ENCODE data around the gene ARSB. TPM values are rescaled to one million over a fixed set of nuclear protein-coding genes. Genes with fewer than 3 reads are reported as not detected.
"Not testable (repeated sequence)": the region's sequence is repeated elsewhere in the genome, so short reads cannot be mapped to it uniquely, and the experiment has no call there.

The ARSB gene
- total RNA-seq, 2 donors from 2014 or later = 5.0 to 8.2 TPM

DNA sequence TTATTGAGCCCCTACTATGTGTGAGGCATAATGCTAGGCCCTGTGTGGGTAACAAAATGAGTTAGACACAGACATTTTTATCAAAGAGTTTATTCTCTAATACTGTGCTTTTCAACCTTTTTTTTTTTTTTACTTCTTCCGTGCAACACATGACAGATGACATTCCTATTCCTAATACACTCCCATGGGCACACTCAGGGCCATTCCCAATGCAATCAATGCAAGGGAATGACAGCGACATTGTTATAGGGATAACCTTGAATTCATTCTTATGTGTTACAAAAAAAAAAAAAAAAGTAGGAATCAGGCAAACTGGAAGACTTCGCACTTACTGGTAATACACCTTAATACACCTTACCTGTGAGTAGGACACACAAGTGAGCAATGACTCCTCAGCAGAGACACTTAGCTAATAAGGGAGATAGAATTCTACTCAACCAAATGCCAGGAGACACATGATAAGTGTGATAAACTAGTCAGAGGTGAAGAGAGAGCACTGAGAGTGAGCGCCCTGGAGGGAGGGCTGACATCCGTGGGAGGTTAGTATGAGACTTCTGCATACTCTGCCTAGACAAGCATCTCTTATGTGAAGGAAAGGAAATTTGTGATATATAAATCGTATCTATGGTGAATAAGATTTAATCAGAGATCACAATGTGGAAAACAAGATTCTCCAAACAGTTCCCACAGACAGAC, 21.0 kb upstream of the ARSB start:
- no peaks in the 10 kb centered on the region for H3K9me3 Mint-ChIP-seq
- H3K36me3 Mint-ChIP-seq = no peaks in the 10 kb centered on the region
- no peak for ATAC-seq
- no peak overlapping the region for H3K27ac Mint-ChIP-seq
- no peak for DNase-seq (ENCODE audit: low spot score in 2 of 2)

DNA sequence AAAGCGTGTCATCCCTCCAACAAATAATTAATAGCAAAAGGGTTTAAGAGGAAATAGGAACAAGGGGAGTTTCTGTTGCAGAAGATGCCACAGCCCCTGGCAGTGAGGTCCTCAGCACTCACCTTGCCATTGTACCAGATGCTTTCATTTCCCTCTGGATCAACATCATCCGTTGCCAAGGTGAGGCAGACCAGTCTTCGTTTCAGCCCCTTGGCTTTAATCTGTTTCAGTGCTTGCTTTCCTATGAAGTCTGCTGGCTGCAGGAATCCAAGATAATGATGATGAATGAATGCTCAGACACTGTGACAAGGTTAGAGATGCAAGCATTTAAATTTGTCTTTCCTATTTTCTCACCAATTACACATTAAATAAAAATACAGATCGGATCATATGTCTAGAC, 20.0 kb upstream of the ARSB start:
- DNase-seq (ENCODE audit: low spot score in 2 of 2) = no peak
- H3K9me3 Mint-ChIP-seq = no peaks in the 10 kb centered on the region
- no peak overlapping the region for H3K27ac Mint-ChIP-seq
- ATAC-seq = no peak
- H3K36me3 Mint-ChIP-seq = no peaks in the 10 kb centered on the region

DNA sequence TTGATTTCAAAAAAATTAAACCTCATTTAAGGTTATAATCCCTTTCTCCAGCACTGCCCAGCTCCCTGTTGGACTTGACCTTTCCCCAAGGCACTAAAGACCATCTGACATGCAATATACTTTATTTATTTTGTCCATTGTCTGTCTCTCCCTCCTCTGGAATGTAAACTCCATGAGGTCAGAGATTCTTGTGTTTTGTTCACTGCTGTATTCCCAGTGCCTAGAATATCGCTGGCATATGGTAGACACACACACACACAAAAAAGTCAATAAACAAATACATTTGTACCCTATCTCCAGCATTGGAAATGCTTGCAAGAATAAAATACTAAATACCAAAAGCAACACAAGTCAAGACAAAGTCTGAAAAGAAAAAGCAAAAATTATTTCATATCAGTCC, 17.3 kb upstream of the ARSB start:
- Mint-ChIP-seq H3K36me3 (no peaks in the 10 kb centered on the region), H3K9me3 (no peaks in the 10 kb centered on the region), H3K27ac (no peak overlapping the region)
- ATAC-seq (no peak), DNase-seq (ENCODE audit: low spot score in 2 of 2) (no peak)

DNA sequence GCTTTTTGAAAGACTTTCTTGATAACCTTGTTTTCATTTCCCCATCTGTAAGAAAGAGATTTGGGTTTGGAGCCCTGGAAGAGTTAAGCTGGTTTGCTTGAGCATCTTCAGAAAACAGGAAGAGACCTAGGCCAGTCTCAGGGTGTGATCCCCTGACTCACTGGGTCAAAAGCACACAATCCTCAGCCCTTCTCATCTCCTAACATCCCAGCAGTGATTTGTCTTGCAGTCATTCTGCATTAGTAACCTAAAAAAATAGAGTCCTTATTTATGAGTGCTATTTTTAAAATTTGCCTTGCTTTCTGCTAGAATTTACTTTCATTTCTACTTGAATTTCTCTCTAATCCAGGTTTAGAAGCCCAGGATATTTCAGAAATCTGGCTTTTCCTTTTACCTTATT, 16.4 kb upstream of the ARSB start:
- no peak for DNase-seq (ENCODE audit: low spot score in 2 of 2)
- no peak for ATAC-seq
- no peaks in the 10 kb centered on the region for H3K36me3 Mint-ChIP-seq
- no peaks in the 10 kb centered on the region for H3K9me3 Mint-ChIP-seq
- no peak overlapping the region for H3K27ac Mint-ChIP-seq

GRCh38 chr5:78997090-78997489, 12.0 kb upstream of the ARSB start:
- Mint-ChIP-seq H3K9me3 (no peaks in the 10 kb centered on the region), H3K36me3 (no peaks in the 10 kb centered on the region)

DNA sequence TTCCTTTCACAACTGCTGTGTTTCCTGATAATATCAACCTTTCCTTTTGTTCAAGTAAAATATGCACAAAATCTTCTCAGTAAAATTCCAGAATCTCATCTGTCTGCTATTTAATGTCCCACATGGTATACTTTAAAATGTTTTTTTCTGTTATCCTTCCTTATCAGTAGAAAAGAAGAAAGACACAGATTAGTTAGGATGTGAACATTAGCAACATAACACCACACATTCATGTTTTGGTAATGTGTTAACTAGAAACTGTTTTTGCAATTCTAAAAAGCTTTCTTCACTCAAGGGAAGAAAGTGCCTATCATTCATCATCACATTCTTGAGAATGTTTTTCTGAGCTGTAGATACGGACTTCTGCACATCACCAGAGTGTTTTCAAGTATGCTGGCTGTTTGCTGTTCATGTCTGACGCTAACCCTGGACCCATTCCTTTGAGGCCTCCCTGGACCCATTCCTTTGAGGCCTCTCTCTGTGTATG, 10.5 kb upstream of the ARSB start:
- Mint-ChIP-seq H3K9me3 (no peaks in the 10 kb centered on the region), H3K36me3 (no peaks in the 10 kb centered on the region), H3K27ac (no peak overlapping the region)
- DNase-seq (ENCODE audit: low spot score in 2 of 2) (no peak), ATAC-seq (no peak)

More at GRCh38 chr5:78997090-78997489, 12.0 kb upstream of the ARSB start:
- H3K27ac Mint-ChIP-seq = no peak overlapping the region
- ATAC-seq (no peak), DNase-seq (ENCODE audit: low spot score in 2 of 2) (no peak)

DNA sequence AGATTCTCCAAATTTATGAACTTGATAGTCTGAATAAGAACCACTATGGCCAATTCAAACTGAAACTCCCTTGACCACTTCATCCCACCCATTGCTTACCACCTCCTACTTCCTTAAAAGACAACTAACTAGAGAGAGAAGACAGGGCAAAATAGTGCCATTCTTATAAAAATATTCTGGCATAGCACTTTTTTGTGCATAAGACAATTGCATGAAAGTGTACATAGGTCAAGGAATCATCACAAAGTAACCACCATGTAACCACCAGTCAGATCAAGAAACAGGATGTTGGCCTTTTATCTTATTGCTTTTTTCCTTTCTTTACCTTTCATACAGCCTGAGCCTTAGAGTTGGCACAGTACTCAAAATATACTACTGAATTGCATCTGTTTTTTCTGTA, 8.1 kb upstream of the ARSB start:
- peak; percentile 71 to 82 for ATAC-seq
- no peaks in the 10 kb centered on the region for H3K36me3 Mint-ChIP-seq
- no peak overlapping the region for H3K27ac Mint-ChIP-seq
- no peaks in the 10 kb centered on the region for H3K9me3 Mint-ChIP-seq
- DNase-seq (ENCODE audit: low spot score in 2 of 2) = no peak

GRCh38 chr5:78992146-78992545, 7.0 kb upstream of the ARSB start:
- H3K36me3 Mint-ChIP-seq = no peaks in the 10 kb centered on the region
- ATAC-seq = no peak
- no peaks in the 10 kb centered on the region for H3K9me3 Mint-ChIP-seq
- H3K27ac Mint-ChIP-seq = no peak overlapping the region
- no peak for DNase-seq (ENCODE audit: low spot score in 2 of 2)

- Mint-ChIP-seq H3K27ac (no peak overlapping the region), H3K36me3 (peaks cover 0 to 4% of the 10 kb centered on the region in 2 donors), H3K9me3 (no peaks in the 10 kb centered on the region)
- DNase-seq (ENCODE audit: low spot score in 2 of 2) = no peak
- ATAC-seq = no peak
Measured at GRCh38 chr5:78989080-78989479, 4.0 kb upstream of the ARSB start.

GRCh38 chr5:78985725-78986223, 664 bp upstream of the ARSB start:
- Mint-ChIP-seq H3K36me3 (peaks cover 0 to 5% of the 10 kb centered on the region in 2 donors), H3K27ac (peak overlapping the region; percentile 92 to 98), H3K9me3 (no peaks in the 10 kb centered on the region)
- DNase-seq (ENCODE audit: low spot score in 2 of 2) (peak; percentile 47 to 77), ATAC-seq (peak; percentile 82 to 86)

GRCh38 chr5:78984439-78985115, 533 bp downstream of the ARSB start:
- Mint-ChIP-seq H3K9me3 (no peaks in the 10 kb centered on the region), H3K36me3 (peaks cover 0 to 5% of the 10 kb centered on the region in 2 donors), H3K27ac (peak overlapping the region; percentile 90 to 92)
- DNase-seq (ENCODE audit: low spot score in 2 of 2) = peak; percentile 76 to 84
- peak; percentile 59 to 68 for ATAC-seq

DNA sequence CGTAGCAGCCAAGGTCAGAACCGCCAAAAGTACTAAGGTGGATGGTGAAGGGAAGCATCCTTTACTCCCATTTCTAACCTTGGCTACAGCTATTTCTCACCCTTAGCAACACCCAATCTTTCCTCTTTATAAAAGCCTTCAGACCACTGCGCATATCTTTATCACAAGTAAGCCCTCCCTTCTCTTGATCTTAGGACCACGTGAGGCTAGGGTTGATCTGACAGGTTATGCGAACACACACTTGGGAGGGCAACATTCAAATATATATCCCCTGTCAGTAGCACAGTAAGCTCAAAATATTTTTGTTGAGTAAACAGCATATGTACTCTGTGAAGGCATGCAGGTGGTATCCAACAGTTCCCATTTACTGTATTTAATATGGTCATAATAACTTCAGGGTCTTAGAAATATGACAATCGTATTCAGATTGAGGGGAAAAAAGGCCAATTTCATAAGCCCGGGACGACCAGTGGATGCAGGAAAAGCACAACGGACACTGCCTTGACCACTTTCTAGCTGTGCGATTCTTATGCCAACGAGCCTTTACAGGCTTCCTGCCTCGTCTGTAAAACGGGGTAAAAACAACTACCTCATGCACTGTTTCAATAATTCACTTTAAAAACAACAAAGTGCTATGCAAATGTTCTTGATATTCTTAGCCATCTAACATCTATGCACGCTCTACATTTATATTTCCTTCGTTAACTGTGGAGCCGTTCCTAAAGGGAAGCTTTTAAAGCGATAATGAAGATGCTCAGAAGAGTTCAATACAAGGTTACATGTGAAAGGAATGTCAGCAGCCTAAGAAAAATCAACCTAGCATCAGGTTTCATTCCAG, 1.3 kb downstream of the ARSB start:
- ATAC-seq = no peak
- Mint-ChIP-seq H3K27ac (peak overlapping the region; percentile 90 to 92), H3K9me3 (no peaks in the 10 kb centered on the region), H3K36me3 (peaks cover 0 to 5% of the 10 kb centered on the region in 2 donors)
- DNase-seq (ENCODE audit: low spot score in 2 of 2) = no peak

DNA sequence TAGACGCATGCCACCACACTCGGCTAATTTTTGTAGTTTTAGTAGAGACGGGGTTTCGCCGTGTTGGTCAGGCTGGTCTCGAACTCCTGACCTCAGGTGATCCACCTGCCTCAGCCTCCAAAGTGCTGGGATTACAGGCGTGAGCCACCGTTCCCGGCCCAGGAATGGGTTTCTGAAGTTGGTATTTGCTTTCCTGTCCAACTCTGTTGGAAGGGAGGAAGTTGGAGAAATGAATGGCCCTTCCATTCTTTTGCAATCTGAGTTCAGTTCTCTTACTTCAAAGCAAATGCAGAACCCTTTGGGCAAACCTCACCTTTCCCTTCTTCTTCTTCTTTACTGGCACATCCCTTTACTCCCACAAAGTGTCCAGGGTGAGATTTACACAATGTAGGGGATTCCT, 1.9 kb downstream of the ARSB start:
- not testable (repeated sequence) for H3K9me3 Mint-ChIP-seq; ATAC-seq; H3K36me3 Mint-ChIP-seq; DNase-seq (ENCODE audit: low spot score in 2 of 2); H3K27ac Mint-ChIP-seq

GRCh38 chr5:78979909-78980308, 5.2 kb downstream of the ARSB start:
- DNase-seq (ENCODE audit: low spot score in 2 of 2) (no peak), ATAC-seq (no peak)
- peaks cover 0 to 5% of the 10 kb centered on the region in 2 donors for H3K36me3 Mint-ChIP-seq
- no peak overlapping the region for H3K27ac Mint-ChIP-seq
- H3K9me3 Mint-ChIP-seq = no peaks in the 10 kb centered on the region

DNA sequence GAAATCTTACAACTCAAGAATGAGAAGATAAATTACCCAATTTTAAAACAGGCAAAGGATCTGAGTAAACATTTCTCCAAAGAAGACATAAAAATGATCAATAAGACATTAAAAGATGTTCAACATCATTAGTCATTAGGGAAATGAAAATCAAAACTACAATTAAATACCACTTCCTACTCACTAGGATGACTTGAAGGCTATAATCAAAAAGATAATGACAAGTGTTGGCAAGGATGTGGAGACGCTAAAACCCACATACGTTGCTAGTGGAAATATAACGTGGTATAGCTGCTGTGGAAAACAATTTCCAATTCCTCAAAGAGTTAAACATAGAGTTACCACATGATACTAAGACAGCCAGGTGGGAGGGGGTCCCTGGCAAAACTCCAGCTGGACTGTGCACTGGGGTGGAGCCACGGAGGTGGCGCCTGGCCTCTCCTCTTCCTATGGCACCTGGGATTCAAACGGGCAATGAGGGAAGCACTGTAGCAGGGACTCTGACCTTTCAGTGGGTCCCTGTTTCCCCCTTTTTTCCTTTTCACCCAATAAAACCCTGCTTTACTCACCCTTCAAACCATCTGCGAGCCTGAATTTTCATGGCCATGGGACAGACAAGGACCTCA, 5.9 kb downstream of the ARSB start:
- ATAC-seq (peak; percentile 29 to 70), DNase-seq (ENCODE audit: low spot score in 2 of 2) (peak in 1 of 2 donors; percentile 14)
- peaks cover 0 to 2% of the 10 kb centered on the region in 2 donors for H3K36me3 Mint-ChIP-seq
- no peak overlapping the region for H3K27ac Mint-ChIP-seq
- H3K9me3 Mint-ChIP-seq = no peaks in the 10 kb centered on the region

GRCh38 chr5:78975035-78975434, 10.1 kb downstream of the ARSB start:
- DNase-seq (ENCODE audit: low spot score in 2 of 2) (no peak), ATAC-seq (no peak)
- Mint-ChIP-seq H3K27ac (peak overlapping the region in 1 of 2 donors; percentile 60), H3K36me3 (no peaks in the 10 kb centered on the region), H3K9me3 (no peaks in the 10 kb centered on the region)
